ENCODE results near the gene IL32.
A peak's percentile ranks its signal among the peaks of the same experiment; 100 is the strongest.

IL32 gene

DNA sequence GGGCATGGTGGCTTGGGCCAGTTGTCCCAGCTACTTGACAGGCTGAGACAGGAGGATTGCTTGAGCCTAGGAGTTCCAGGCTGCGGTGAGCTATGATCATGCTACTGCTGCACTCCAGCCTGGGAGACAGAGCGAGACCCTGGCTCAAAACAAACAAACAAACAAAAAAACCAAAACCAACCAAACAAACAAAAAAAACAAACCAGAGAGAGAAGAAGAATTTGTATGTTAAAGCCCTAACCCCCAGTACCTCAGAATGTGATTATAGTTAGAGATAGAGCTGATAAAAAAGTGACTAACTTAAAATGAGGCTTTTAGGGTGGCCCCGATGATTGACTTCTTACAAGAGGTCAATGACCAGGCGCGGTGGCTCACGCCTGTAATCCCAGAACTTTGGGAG is 20.7 kb upstream of the IL32 start:
- POLR2A ChIA-PET, result no interaction called here
- no peak overlapping the region for H3K4me3 ChIP-seq (ENCODE audit: control insufficient read depth in 1 of 7, extremely low read depth in 1 of 7, insufficient read depth in 4 of 7, low read depth in 2 of 7, low read length in 6 of 7)
- no peaks in the 10 kb centered on the region for H3K36me3 ChIP-seq (ENCODE audit: control insufficient read depth in 4 of 4, insufficient read depth in 4 of 4, low read length in 3 of 4)
- H3K4me1 ChIP-seq (ENCODE audit: control extremely low read depth in 1 of 4, control insufficient read depth in 4 of 4, insufficient read depth in 4 of 4, low read length in 3 of 4), result peaks cover 0 to 29% (median 21%) of the 10 kb centered on the region in 4 experiments
- 96% methylated on average over 5 of the region's 6 CpGs for WGBS (ENCODE audit: insufficient coverage)
- no peak overlapping the region for H3K27ac ChIP-seq (ENCODE audit: insufficient read depth in 1 of 2, low read depth in 1 of 2, low read length in 2 of 2, poor library complexity in 1 of 2, severe bottlenecking in 2 of 2)
- H3K27me3 ChIP-seq (replicated peaks in 2 of 5; ENCODE audit: control insufficient read depth in 4 of 5, insufficient read depth in 5 of 5, low read length in 4 of 5), result peaks cover 8 to 95% (median 32%) of the 10 kb centered on the region in 5 experiments
- H3K9me3 ChIP-seq (ENCODE audit: control extremely low read depth in 1 of 5, control insufficient read depth in 4 of 5, insufficient read depth in 2 of 5, low read depth in 1 of 5, low read length in 4 of 5), result no peaks in the 10 kb centered on the region
- no peak for DNase-seq
- CTCF ChIA-PET, result interaction anchor here (10.0 kb wide), 1 partner anchor 14 kb away, joined by 141 read pairs; no protein-coding TSS in a partner anchor

GRCh38 chr16:3045758-3046640 is 19.4 kb upstream of the IL32 start, which contains the start of gene MMP25:
Gene MMP25, plus strand, starts transcription at chr16:3046561. Its CDS starts 357 bp downstream, at chr16:3046918.
- under 1% methylated on average over 66 of the region's 86 CpGs for WGBS (ENCODE audit: insufficient coverage)
- no peak within 1 kb of the TSS for H3K27ac ChIP-seq (ENCODE audit: insufficient read depth in 1 of 2, low read depth in 1 of 2, low read length in 2 of 2, poor library complexity in 1 of 2, severe bottlenecking in 2 of 2)
- POLR2A ChIA-PET, result no interaction called here
- no peaks in the 10 kb centered on the region for H3K36me3 ChIP-seq (ENCODE audit: control insufficient read depth in 4 of 4, insufficient read depth in 4 of 4, low read length in 3 of 4)
- H3K4me1 ChIP-seq (ENCODE audit: control extremely low read depth in 1 of 4, control insufficient read depth in 4 of 4, insufficient read depth in 4 of 4, low read length in 3 of 4), result peaks cover 0 to 34% (median 23%) of the 10 kb centered on the region in 4 experiments
- H3K27me3 ChIP-seq (replicated peaks in 2 of 5; ENCODE audit: control insufficient read depth in 4 of 5, insufficient read depth in 5 of 5, low read length in 4 of 5), result peaks cover 7 to 96% (median 32%) of the 10 kb centered on the region in 5 experiments
- H3K4me3 ChIP-seq (ENCODE audit: control insufficient read depth in 1 of 7, extremely low read depth in 1 of 7, insufficient read depth in 4 of 7, low read depth in 2 of 7, low read length in 6 of 7), result peak within 1 kb of the TSS in 6 of 7 experiments; percentile 17 to 63 (median 56)
- CTCF ChIA-PET, result interaction anchor here (10.0 kb wide), 1 partner anchor 16 kb away, joined by 141 read pairs; no protein-coding TSS in a partner anchor
- no peaks in the 10 kb centered on the region for H3K9me3 ChIP-seq (ENCODE audit: control extremely low read depth in 1 of 5, control insufficient read depth in 4 of 5, insufficient read depth in 2 of 5, low read depth in 1 of 5, low read length in 4 of 5)
- DNase-seq, result peak in 1 of 3 donors; percentile 48

- no peaks in the 10 kb centered on the region for H3K9me3 ChIP-seq (ENCODE audit: control extremely low read depth in 1 of 5, control insufficient read depth in 4 of 5, insufficient read depth in 2 of 5, low read depth in 1 of 5, low read length in 4 of 5)
- WGBS (ENCODE audit: insufficient coverage), result 4% methylated on average over 33 of the region's 54 CpGs
- H3K4me1 ChIP-seq (ENCODE audit: control extremely low read depth in 1 of 4, control insufficient read depth in 4 of 4, insufficient read depth in 4 of 4, low read length in 3 of 4), result peaks cover 0 to 42% (median 28%) of the 10 kb centered on the region in 4 experiments
- H3K27ac ChIP-seq (ENCODE audit: insufficient read depth in 1 of 2, low read depth in 1 of 2, low read length in 2 of 2, poor library complexity in 1 of 2, severe bottlenecking in 2 of 2), result no peak overlapping the region
- ChIA-PET POLR2A (no interaction called here), CTCF (interaction anchor here (0.6 to 6.6 kb wide), 5 partner anchors 8 to 83 kb away, joined by 3 to 98 read pairs (median 6); no protein-coding TSS in a partner anchor)
- no peaks in the 10 kb centered on the region for H3K36me3 ChIP-seq (ENCODE audit: control insufficient read depth in 4 of 4, insufficient read depth in 4 of 4, low read length in 3 of 4)
- peaks cover 7 to 97% (median 31%) of the 10 kb centered on the region in 5 experiments for H3K27me3 ChIP-seq (replicated peaks in 2 of 5; ENCODE audit: control insufficient read depth in 4 of 5, insufficient read depth in 5 of 5, low read length in 4 of 5)
- H3K4me3 ChIP-seq (ENCODE audit: control insufficient read depth in 1 of 7, extremely low read depth in 1 of 7, insufficient read depth in 4 of 7, low read depth in 2 of 7, low read length in 6 of 7), result peak overlapping the region in 3 of 7 experiments; percentile 56 to 63 (median 59)
- DNase-seq, result no peak
Observed at GRCh38 chr16:3046641-3047386, 18.6 kb upstream of the IL32 start.

- ChIA-PET POLR2A (interaction anchor here (1.3 kb wide), 1 partner anchor 8 kb away, joined by 4 read pairs; no protein-coding TSS in a partner anchor), CTCF (interaction anchor here (0.6 to 6.6 kb wide), 8 partner anchors 9 to 82 kb away, joined by 3 to 98 read pairs (median 5); no protein-coding TSS in a partner anchor)
- Histone ChIP-seq H3K36me3 (ENCODE audit: control insufficient read depth in 4 of 4, insufficient read depth in 4 of 4, low read length in 3 of 4) (no peaks in the 10 kb centered on the region), H3K27ac (ENCODE audit: insufficient read depth in 1 of 2, low read depth in 1 of 2, low read length in 2 of 2, poor library complexity in 1 of 2, severe bottlenecking in 2 of 2) (no peak overlapping the region), H3K27me3 (replicated peaks in 2 of 5; ENCODE audit: control insufficient read depth in 4 of 5, insufficient read depth in 5 of 5, low read length in 4 of 5) (peaks cover 7 to 93% (median 31%) of the 10 kb centered on the region in 5 experiments), H3K9me3 (ENCODE audit: control extremely low read depth in 1 of 5, control insufficient read depth in 4 of 5, insufficient read depth in 2 of 5, low read depth in 1 of 5, low read length in 4 of 5) (no peaks in the 10 kb centered on the region), H3K4me3 (ENCODE audit: control insufficient read depth in 1 of 7, extremely low read depth in 1 of 7, insufficient read depth in 4 of 7, low read depth in 2 of 7, low read length in 6 of 7) (no peak overlapping the region), H3K4me1 (ENCODE audit: control extremely low read depth in 1 of 4, control insufficient read depth in 4 of 4, insufficient read depth in 4 of 4, low read length in 3 of 4) (peaks cover 0 to 43% (median 28%) of the 10 kb centered on the region in 4 experiments)
- no peak for DNase-seq
- 22% methylated on average over 13 of the region's 13 CpGs for WGBS (ENCODE audit: insufficient coverage)
Observed at GRCh38 chr16:3047387-3047720, 18.1 kb upstream of the IL32 start.

- H3K27ac ChIP-seq (ENCODE audit: insufficient read depth in 1 of 2, low read depth in 1 of 2, low read length in 2 of 2, poor library complexity in 1 of 2, severe bottlenecking in 2 of 2), result no peak overlapping the region
- ChIA-PET POLR2A (interaction anchor here (0.7 to 0.9 kb wide), 3 partner anchors 15 to 38 kb away, joined by 3 read pairs; no protein-coding TSS in a partner anchor), CTCF (interaction anchor here (0.6 to 6.6 kb wide), 6 partner anchors 13 to 52 kb away, joined by 3 to 98 read pairs (median 5); no protein-coding TSS in a partner anchor)
- H3K4me3 ChIP-seq (ENCODE audit: control insufficient read depth in 1 of 7, extremely low read depth in 1 of 7, insufficient read depth in 4 of 7, low read depth in 2 of 7, low read length in 6 of 7), result no peak overlapping the region
- peaks cover 0 to 3% (median 0%) of the 10 kb centered on the region in 4 experiments for H3K36me3 ChIP-seq (ENCODE audit: control insufficient read depth in 4 of 4, insufficient read depth in 4 of 4, low read length in 3 of 4)
- H3K27me3 ChIP-seq (replicated peaks in 2 of 5; ENCODE audit: control insufficient read depth in 4 of 5, insufficient read depth in 5 of 5, low read length in 4 of 5), result peaks cover 0 to 68% (median 20%) of the 10 kb centered on the region in 5 experiments
- H3K9me3 ChIP-seq (ENCODE audit: control extremely low read depth in 1 of 5, control insufficient read depth in 4 of 5, insufficient read depth in 2 of 5, low read depth in 1 of 5, low read length in 4 of 5), result no peaks in the 10 kb centered on the region
- H3K4me1 ChIP-seq (ENCODE audit: control extremely low read depth in 1 of 4, control insufficient read depth in 4 of 4, insufficient read depth in 4 of 4, low read length in 3 of 4), result peaks cover 2 to 58% (median 36%) of the 10 kb centered on the region in 4 experiments
- WGBS (ENCODE audit: insufficient coverage), result 95% methylated on average over 19 of the region's 26 CpGs
- DNase-seq, result no peak
Observed at GRCh38 chr16:3049921-3050481, 15.4 kb upstream of the IL32 start.

- WGBS (ENCODE audit: insufficient coverage), result 75% methylated on average over 3 of the region's 5 CpGs
- H3K4me3 ChIP-seq (ENCODE audit: control insufficient read depth in 1 of 7, extremely low read depth in 1 of 7, insufficient read depth in 4 of 7, low read depth in 2 of 7, low read length in 6 of 7), result peak overlapping the region in 1 of 7 experiments; percentile 30
- peaks cover 2 to 59% (median 37%) of the 10 kb centered on the region in 4 experiments for H3K4me1 ChIP-seq (ENCODE audit: control extremely low read depth in 1 of 4, control insufficient read depth in 4 of 4, insufficient read depth in 4 of 4, low read length in 3 of 4)
- peaks cover 0 to 64% (median 16%) of the 10 kb centered on the region in 5 experiments for H3K27me3 ChIP-seq (replicated peaks in 2 of 5; ENCODE audit: control insufficient read depth in 4 of 5, insufficient read depth in 5 of 5, low read length in 4 of 5)
- ChIA-PET POLR2A (interaction anchor here (0.7 to 0.8 kb wide), 2 partner anchors 16 to 38 kb away, joined by 3 read pairs; no protein-coding TSS in a partner anchor), CTCF (interaction anchor here (0.6 to 6.6 kb wide), 6 partner anchors 12 to 52 kb away, joined by 3 to 98 read pairs (median 5); no protein-coding TSS in a partner anchor)
- H3K9me3 ChIP-seq (ENCODE audit: control extremely low read depth in 1 of 5, control insufficient read depth in 4 of 5, insufficient read depth in 2 of 5, low read depth in 1 of 5, low read length in 4 of 5), result no peaks in the 10 kb centered on the region
- peaks cover 0 to 3% (median 0%) of the 10 kb centered on the region in 4 experiments for H3K36me3 ChIP-seq (ENCODE audit: control insufficient read depth in 4 of 4, insufficient read depth in 4 of 4, low read length in 3 of 4)
- no peak overlapping the region for H3K27ac ChIP-seq (ENCODE audit: insufficient read depth in 1 of 2, low read depth in 1 of 2, low read length in 2 of 2, poor library complexity in 1 of 2, severe bottlenecking in 2 of 2)
- DNase-seq, result no peak
Observed at GRCh38 chr16:3050487-3050886, 15.0 kb upstream of the IL32 start.
